C4-2B (cell line): ENCODE data around the gene MTSS2.

Experiments
- H3K27ac ChIP-seq: fragments of 450-650 bp; 2 replicates; pipeline ENCODE4 v1.5.1; 2017
- CTCF ChIP-seq: fragments of 450-650 bp; conservative IDR thresholded peaks from 2 replicates; pipeline ENCODE4 v1.5.1; 2017; ENCODE audit warnings: mild to moderate bottlenecking
- ZFX ChIP-seq: fragments of 450-650 bp; IDR thresholded peaks from 2 replicates; pipeline ENCODE4 v1.6.1; 2017

The MTSS2 gene

GRCh38 chr16:70712359-70712758, 26.5 kb upstream of the MTSS2 start:
- TF ChIP-seq ZFX (no peak), CTCF (no peak)
- H3K27ac ChIP-seq, result no peak overlapping the region

GRCh38 chr16:70711211-70712031, 25.6 kb upstream of the MTSS2 start:
- H3K27ac ChIP-seq, result no peak overlapping the region
- no peak for TF ChIP-seq ZFX
- TF ChIP-seq CTCF, result no peak

- TF ChIP-seq ZFX (no peak), CTCF (no peak)
- H3K27ac ChIP-seq, result no peak overlapping the region
Measured at GRCh38 chr16:70710422-70711210, 24.8 kb upstream of the MTSS2 start.

- no peak overlapping the region for H3K27ac ChIP-seq
- TF ChIP-seq CTCF, result no peak
Measured at GRCh38 chr16:70709942-70710341, 24.1 kb upstream of the MTSS2 start.

- TF ChIP-seq CTCF (no peak), ZFX (no peak)
- H3K27ac ChIP-seq, result no peak overlapping the region
Measured at GRCh38 chr16:70709457-70709856, 23.6 kb upstream of the MTSS2 start.

- TF ChIP-seq CTCF, result no peak
- no peak for TF ChIP-seq ZFX
- H3K27ac ChIP-seq, result no peak overlapping the region
Measured at GRCh38 chr16:70708366-70709246, 22.8 kb upstream of the MTSS2 start.
